A673 (cell line): ENCODE results near the gene RNPS1. TPM values are rescaled to one million over a fixed set of nuclear protein-coding genes. Genes with fewer than 3 reads are reported as not detected.
A peak's percentile ranks its signal among the peaks of the same experiment; 100 is the strongest.

ENCODE experiments used
- BruUV-seq: library from RNA; stranded (reverse); fragments of 400-500 nt; replicated peaks from 2 replicates; lab custom pipeline; 2021; lab: Mats Ljungman, UMichigan
- CTCF ChIA-PET: fragments of 300-600 bp; sonication (Branson Sonifier 250); formaldehyde crosslinking; loops from one replicate; lab custom pipeline; 2022; ENCODE audit warnings: antibody characterized with exemption; lab: Charles Lee
- POLR2A ChIA-PET: fragments of 300-600 bp; sonication (Branson Sonifier 250); formaldehyde crosslinking; loops from one replicate; lab custom pipeline; 2022; ENCODE audit warnings: antibody characterized with exemption; ENCODE audit not compliant: low non-redundant PET; lab: Charles Lee
- DNase-seq: peaks from one replicate; pipeline ENCODE4 v3.0.0-alpha.2; 2015; ENCODE audit warnings: low spot score
- H3K27ac ChIP-seq: fragments of 200-600 bp; sonication (generic); 2 replicates; pipeline ENCODE4 v1.5.1; 2016; ENCODE audit warnings: mixed run types, low read depth, mild to moderate bottlenecking, mixed read lengths, antibody characterized with exemption, low read length; ENCODE audit not compliant: poor library complexity, severe bottlenecking
- H3K27me3 ChIP-seq: fragments of 200-600 bp; sonication (generic); replicated peaks from 2 replicates; pipeline ENCODE4 v1.6.1; 2017; ENCODE audit warnings: mixed run types, low read depth, mild to moderate bottlenecking, mixed read lengths, antibody characterized with exemption, low read length; ENCODE audit not compliant: insufficient read depth, poor library complexity
- H3K36me3 ChIP-seq: fragments of 200-600 bp; sonication (generic); 2 replicates; pipeline ENCODE4 v1.6.1; 2016; ENCODE audit warnings: mixed run types, mild to moderate bottlenecking, mixed read lengths, antibody characterized with exemption, low read length; ENCODE audit not compliant: insufficient read depth, poor library complexity, severe bottlenecking
- H3K4me1 ChIP-seq: fragments of 200-600 bp; sonication (generic); 2 replicates; pipeline ENCODE4 v1.6.1; 2017; ENCODE audit warnings: mixed run types, mild to moderate bottlenecking, mixed read lengths, antibody characterized with exemption, low read length; ENCODE audit not compliant: insufficient read depth, poor library complexity, severe bottlenecking
- H3K4me3 ChIP-seq: fragments of 200-600 bp; sonication (generic); 2 replicates; pipeline ENCODE4 v1.5.1; 2016; ENCODE audit warnings: low read depth, mixed run types, mild to moderate bottlenecking, mixed read lengths, low read length; ENCODE audit not compliant: poor library complexity, severe bottlenecking
- H3K9me3 ChIP-seq: fragments of 200-600 bp; sonication (generic); 2 replicates; pipeline ENCODE4 v1.6.1; 2016; ENCODE audit warnings: mixed run types, low read depth, mild to moderate bottlenecking, mixed read lengths, antibody characterized with exemption, low read length; ENCODE audit not compliant: poor library complexity, severe bottlenecking
- EZH2 ChIP-seq: fragments of 200-600 bp; sonication (generic); IDR thresholded peaks from 2 replicates; pipeline ENCODE4 v1.6.1; 2017; ENCODE audit warnings: borderline replicate concordance, low read depth, mild to moderate bottlenecking, mixed read lengths, antibody characterized with exemption, low read length; ENCODE audit not compliant: poor library complexity, severe bottlenecking
- intact Hi-C: fragments of 100-400 bp; cut with micrococcal nuclease; formaldehyde crosslinking; loops from one replicate; pipeline ENCODE4 v1.10.0; 2022; ENCODE audit not compliant: unreplicated experiment
- microRNA-seq: library from miRNA; unstranded; fragments of <30 nt; microRNA quantifications from one replicate; pipeline ENCODE4 v1.2.0, GENCODE V29; 2021
- total RNA-seq: library from RNA; stranded (reverse); gene quantifications from 2 replicates; pipeline ENCODE4 v1.2.3, GENCODE V29; 2021
- TF ChIP-seq, protein P1 (sequence below): fragments of 300-800, 200-600 bp; sonication (generic); conservative IDR thresholded peaks from 2 replicates; pipeline ENCODE4 v1.5.1; 2017; ENCODE audit warnings: low read depth, mild to moderate bottlenecking, antibody characterized with exemption, low read length, moderate library complexity, mixed read lengths

RNPS1 gene
- total RNA-seq, 1 experiment from 2014 or later = 345 TPM

DNA sequence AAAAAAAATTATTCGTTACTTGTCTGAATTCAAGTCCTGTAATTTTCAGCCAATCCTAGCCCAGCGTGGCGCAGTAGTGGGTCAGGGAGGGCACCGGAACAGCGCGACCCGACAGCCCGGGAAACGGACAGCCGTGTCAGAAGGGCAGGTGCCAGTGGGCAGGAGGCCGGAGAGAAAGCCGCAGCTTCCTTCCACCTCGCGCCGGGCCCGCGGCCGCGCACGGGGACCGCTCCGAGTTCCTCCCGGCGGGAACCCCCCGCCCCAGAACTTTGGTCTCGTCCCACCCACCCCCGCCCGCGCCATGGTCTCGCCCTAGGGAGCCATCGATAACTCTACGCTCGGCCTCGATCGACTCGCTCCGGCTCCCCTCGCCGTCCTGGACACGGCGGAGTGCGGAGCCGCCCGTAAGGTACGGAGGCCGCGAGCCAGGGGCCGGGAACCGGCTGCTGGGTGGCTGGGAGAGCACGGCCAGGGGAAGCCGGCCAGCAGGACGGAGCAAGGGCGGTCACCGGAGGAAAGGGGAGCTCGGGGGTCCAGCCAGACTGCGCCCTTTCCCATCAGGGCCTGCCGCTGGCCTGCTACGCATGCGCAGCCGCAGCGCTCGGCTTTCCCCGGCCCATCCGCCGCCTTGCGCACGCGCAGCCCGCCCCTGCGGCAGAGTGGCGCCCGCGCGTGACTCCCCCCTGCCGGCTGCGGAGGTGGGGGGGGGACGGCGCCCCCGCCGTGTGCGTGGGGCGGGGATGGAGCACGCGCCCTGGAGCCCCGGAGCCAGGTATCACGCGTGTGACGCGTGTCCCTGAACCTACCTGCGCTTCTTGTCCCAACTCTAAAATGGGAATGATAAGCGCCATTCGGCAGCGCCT lies 62.6 kb downstream of the RNPS1 start, which contains the start of gene MLST8:
Gene MLST8 (plus strand): TSS at position 351 of the 863 bp plus-strand sequence. CDS start 632 bp downstream, outside the sequence.
- Histone ChIP-seq H3K4me1 (peaks cover 14% of the 10 kb centered on the region), H3K27ac (peak within 1 kb of the TSS; percentile 92), H3K9me3 (no peaks in the 10 kb centered on the region), H3K36me3 (peaks cover 31% of the 10 kb centered on the region), H3K27me3 (no peaks in the 10 kb centered on the region), H3K4me3 (peak within 1 kb of the TSS; percentile 74)
- no TSS peak for BruUV-seq
- intact Hi-C loops = no loop called here
- ChIA-PET POLR2A (interaction anchor here (0.6 to 0.7 kb wide), 2 partner anchors 50 to 254 kb away, joined by 3 to 4 read pairs; partner anchors contain the start of gene TRAF7), CTCF (interaction anchor here (0.6 kb wide), 1 partner anchor 20 kb away, joined by 4 read pairs; no protein-coding TSS in a partner anchor)
- DNase-seq = peak; percentile 92
- no peak for TF ChIP-seq EZH2
- TF ChIP-seq, protein P1, sequence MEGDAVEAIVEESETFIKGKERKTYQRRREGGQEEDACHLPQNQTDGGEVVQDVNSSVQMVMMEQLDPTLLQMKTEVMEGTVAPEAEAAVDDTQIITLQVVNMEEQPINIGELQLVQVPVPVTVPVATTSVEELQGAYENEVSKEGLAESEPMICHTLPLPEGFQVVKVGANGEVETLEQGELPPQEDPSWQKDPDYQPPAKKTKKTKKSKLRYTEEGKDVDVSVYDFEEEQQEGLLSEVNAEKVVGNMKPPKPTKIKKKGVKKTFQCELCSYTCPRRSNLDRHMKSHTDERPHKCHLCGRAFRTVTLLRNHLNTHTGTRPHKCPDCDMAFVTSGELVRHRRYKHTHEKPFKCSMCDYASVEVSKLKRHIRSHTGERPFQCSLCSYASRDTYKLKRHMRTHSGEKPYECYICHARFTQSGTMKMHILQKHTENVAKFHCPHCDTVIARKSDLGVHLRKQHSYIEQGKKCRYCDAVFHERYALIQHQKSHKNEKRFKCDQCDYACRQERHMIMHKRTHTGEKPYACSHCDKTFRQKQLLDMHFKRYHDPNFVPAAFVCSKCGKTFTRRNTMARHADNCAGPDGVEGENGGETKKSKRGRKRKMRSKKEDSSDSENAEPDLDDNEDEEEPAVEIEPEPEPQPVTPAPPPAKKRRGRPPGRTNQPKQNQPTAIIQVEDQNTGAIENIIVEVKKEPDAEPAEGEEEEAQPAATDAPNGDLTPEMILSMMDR = no peak; the same call in 1 of the 2 replicates

DNA sequence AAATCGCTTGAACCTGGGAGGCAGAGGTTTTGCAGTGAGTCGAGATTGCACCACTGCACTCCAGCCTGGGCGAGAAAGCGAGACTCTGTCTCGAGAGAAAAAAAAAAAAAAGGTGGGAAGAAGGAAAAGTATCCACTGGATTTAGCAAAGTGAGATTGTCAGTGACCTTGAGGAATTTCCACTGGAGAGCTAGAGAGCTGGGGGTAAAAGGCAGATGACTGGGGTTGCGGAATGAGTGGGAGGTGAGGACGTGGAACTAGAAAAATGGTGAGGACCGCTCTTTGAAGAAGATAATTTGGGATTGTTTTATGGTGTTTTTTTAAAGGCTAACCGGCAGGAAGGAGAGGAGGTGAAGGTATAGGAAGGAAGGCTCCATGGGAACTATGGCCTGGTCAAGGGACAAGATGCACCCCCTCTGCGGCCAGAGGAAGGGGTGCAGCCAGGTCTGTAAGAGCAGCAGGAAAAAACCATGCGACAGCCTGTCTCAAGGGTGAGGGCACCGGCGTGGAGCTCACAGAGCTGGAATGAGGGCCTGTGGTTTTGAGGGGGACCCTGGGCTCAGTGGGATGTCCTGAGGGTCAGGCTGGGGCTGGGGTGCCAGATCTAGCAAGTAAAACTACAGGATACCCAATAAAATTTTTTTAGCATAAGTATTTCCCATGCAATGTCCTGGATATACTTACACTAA lies 63.4 kb downstream of the RNPS1 start:
- no peaks in the 10 kb centered on the region for H3K27me3 ChIP-seq
- peaks cover 14% of the 10 kb centered on the region for H3K4me1 ChIP-seq
- TSS peak; percentile 51 for BruUV-seq
- CTCF ChIA-PET = no interaction called here
- no peak for DNase-seq
- no peaks in the 10 kb centered on the region for H3K9me3 ChIP-seq
- peaks cover 30% of the 10 kb centered on the region for H3K36me3 ChIP-seq
- TF ChIP-seq EZH2 = no peak
- TF ChIP-seq, protein P1 = no peak
- intact Hi-C loops = no loop called here
- peak overlapping the region; percentile 92 for H3K27ac ChIP-seq
- POLR2A ChIA-PET = interaction anchor here (0.6 to 0.7 kb wide), 2 partner anchors 49 to 255 kb away, joined by 3 to 4 read pairs; partner anchors contain the start of gene TRAF7
- peak overlapping the region; percentile 74 for H3K4me3 ChIP-seq

Small RNAs within 50 kb of the gene (microRNA-seq; reads per million reads assigned to microRNA genes)
- gene MIR3677 (6.2 reads per million, percentile 20 among the genes with 10 or more reads in this experiment), gene MIR4717 (not detected)

Other genes starting within 250 kb of the RNPS1 start
- gene NPW, start 248.3 kb downstream of the RNPS1 start, total RNA-seq = 96.5 and 105 TPM in 2 replicates
- 19.5 and 26.4 TPM in 2 replicates for gene NHERF2, start 241.2 kb downstream of the RNPS1 start, total RNA-seq
- gene NTHL1, start 220.3 kb downstream of the RNPS1 start, total RNA-seq = 51.6 and 65.4 TPM in 2 replicates
- 125 and 155 TPM in 2 replicates for gene TSC2, start 220.1 kb downstream of the RNPS1 start, total RNA-seq
- 121 and 141 TPM in 2 replicates for gene PKD1, start 132.2 kb downstream of the RNPS1 start, total RNA-seq
- gene RAB26, start 119.5 kb downstream of the RNPS1 start, total RNA-seq = 0.49 and 1.7 TPM in 2 replicates
- gene TRAF7, start 112.3 kb downstream of the RNPS1 start, total RNA-seq = 96.7 and 97.4 TPM in 2 replicates
- gene CASKIN1, start 71.5 kb downstream of the RNPS1 start, total RNA-seq = 1.1 and 3.8 TPM in 2 replicates
- gene MLST8, start 62.7 kb downstream of the RNPS1 start, total RNA-seq = 58.3 and 58.8 TPM in 2 replicates
- 16.0 and 18.6 TPM in 2 replicates for gene BRICD5, start 57.3 kb downstream of the RNPS1 start, total RNA-seq
- gene PGP, start 53.3 kb downstream of the RNPS1 start, total RNA-seq = 26.5 TPM in 2 replicates
- gene E4F1, start 44.5 kb downstream of the RNPS1 start, total RNA-seq = 36.0 and 41.6 TPM in 2 replicates
- gene DNASE1L2, start 31.7 kb downstream of the RNPS1 start, total RNA-seq = 2.7 and 3.1 TPM in 2 replicates
- 55.3 and 83.6 TPM in 2 replicates for gene ECI1, start 16.5 kb downstream of the RNPS1 start, total RNA-seq
- 9.0 and 13.7 TPM in 2 replicates for gene ABCA3, start 72.6 kb upstream of the RNPS1 start, total RNA-seq
- gene CCNF, start 161.3 kb upstream of the RNPS1 start, total RNA-seq = 71.7 and 76.1 TPM in 2 replicates
- gene TEDC2, start 192.0 kb upstream of the RNPS1 start, total RNA-seq = 48.5 and 51.9 TPM in 2 replicates
- 1.6 and 2.9 TPM in 2 replicates for gene NTN3, start 203.2 kb upstream of the RNPS1 start, total RNA-seq
- gene TBC1D24, start 207.0 kb upstream of the RNPS1 start, total RNA-seq = 24.2 and 27.1 TPM in 2 replicates
- 231 and 252 TPM in 2 replicates for gene ATP6V0C, start 245.8 kb upstream of the RNPS1 start, total RNA-seq